ENCODE results near the gene IFI27.

- TF ChIP-seq POLR2A (IDR thresholded peaks at IDR 0.05): no peak
- TF ChIP-seq CTCF (IDR thresholded peaks at IDR 0.05): no peak
Measured at GRCh38 chr14:94128216-94128839, 17.8 kb downstream of the IFI27 start.
